WTC11 (cell line): ENCODE measurements around the gene GNG2. TPM values are rescaled to one million over a fixed set of nuclear protein-coding genes. Genes with fewer than 3 reads are reported as not detected.

Source experiments
- ATAC-seq: fragments of 200-7000 bp; cut with Tn5 transposase; 2 replicates; pipeline ENCODE4 v1.10.0; 2021; ENCODE audit warnings: mild to moderate bottlenecking, moderate library complexity
- CTCF ChIA-PET: fragments of 300-600 bp; sonication (Branson Sonifier 250); formaldehyde crosslinking; loops from one replicate; lab custom pipeline; 2021; ENCODE audit warnings: antibody characterized with exemption; lab: Charles Lee
- POLR2A ChIA-PET: fragments of 350-600 bp; sonication (Branson Sonifier 250); formaldehyde crosslinking; loops from one replicate; lab custom pipeline; 2021; ENCODE audit warnings: antibody characterized with exemption; lab: Charles Lee
- DNase-seq: peaks from one replicate; pipeline ENCODE4 v3.0.0; 2021; ENCODE audit warnings: low spot score
- H3K27ac Mint-ChIP-seq: 2 replicates; pipeline ENCODE4 v1.8.0; 2021; ENCODE audit warnings: mixed read lengths
- H3K27me3 Mint-ChIP-seq: 2 replicates; pipeline ENCODE4 v1.8.0; 2021; ENCODE audit warnings: low read depth, mild to moderate bottlenecking, moderate library complexity, mixed read lengths
- H3K36me3 Mint-ChIP-seq: 2 replicates; pipeline ENCODE4 v1.8.0; 2021; ENCODE audit warnings: mixed read lengths
- H3K4me1 Mint-ChIP-seq: 2 replicates; pipeline ENCODE4 v1.8.0; 2022; ENCODE audit warnings: mixed read lengths
- H3K4me3 Mint-ChIP-seq: 2 replicates; pipeline ENCODE4 v1.8.0; 2021; ENCODE audit warnings: mild to moderate bottlenecking, moderate library complexity, mixed read lengths
- H3K9me3 Mint-ChIP-seq: 2 replicates; pipeline ENCODE4 v1.8.0; 2021; ENCODE audit warnings: mixed read lengths
- CREB1 ChIP-seq: sonication (generic); formaldehyde crosslinking; IDR thresholded peaks from 2 replicates; pipeline ENCODE4 v1.8.0; 2023; ENCODE audit warnings: mild to moderate bottlenecking, missing genetic modification reagents
- ELF4 ChIP-seq: sonication (generic); formaldehyde crosslinking; IDR thresholded peaks from 2 replicates; pipeline ENCODE4 v1.8.1; 2022; ENCODE audit warnings: low read depth, mild to moderate bottlenecking, moderate library complexity, missing genetic modification reagents
- EMX1 ChIP-seq: fragments of 250-450 bp; sonication (Bioruptor Pico); IDR thresholded peaks from 2 replicates; pipeline ENCODE4 v1.8.0; 2021; ENCODE audit warnings: mild to moderate bottlenecking
- ESRRA ChIP-seq: sonication (generic); formaldehyde crosslinking; IDR thresholded peaks from 2 replicates; pipeline ENCODE4 v1.8.1; 2022; ENCODE audit warnings: mild to moderate bottlenecking, missing genetic modification reagents, borderline replicate concordance
- ETV6 ChIP-seq: sonication (generic); formaldehyde crosslinking; IDR thresholded peaks from 2 replicates; pipeline ENCODE4 v1.8.1; 2022; ENCODE audit warnings: mild to moderate bottlenecking, missing genetic modification reagents
- FOXJ3 ChIP-seq: sonication (generic); formaldehyde crosslinking; IDR thresholded peaks from 2 replicates; pipeline ENCODE4 v1.9.0; 2021; ENCODE audit warnings: missing genetic modification reagents, mild to moderate bottlenecking, borderline replicate concordance
- GTF2I ChIP-seq: fragments of 250-450 bp; sonication (Bioruptor Pico); conservative IDR thresholded peaks from 2 replicates; pipeline ENCODE4 v1.4.0; 2021; ENCODE audit warnings: mild to moderate bottlenecking
- JUN ChIP-seq: sonication (generic); formaldehyde crosslinking; IDR thresholded peaks from 2 replicates; pipeline ENCODE4 v1.8.0; 2023; ENCODE audit warnings: mild to moderate bottlenecking, missing genetic modification reagents
- NFE2L1 ChIP-seq: sonication (generic); formaldehyde crosslinking; IDR thresholded peaks from 2 replicates; pipeline ENCODE4 v1.8.1; 2023; ENCODE audit warnings: missing genetic modification reagents
- NR3C1 ChIP-seq: sonication (generic); formaldehyde crosslinking; conservative IDR thresholded peaks from 2 replicates; pipeline ENCODE4 v1.8.1; 2023; ENCODE audit warnings: low read depth, mild to moderate bottlenecking, missing genetic modification reagents
- TEAD1 ChIP-seq: sonication (generic); formaldehyde crosslinking; IDR thresholded peaks from 2 replicates; pipeline ENCODE4 v1.8.0; 2022; ENCODE audit warnings: mild to moderate bottlenecking, missing genetic modification reagents
- TP53 ChIP-seq: sonication (generic); formaldehyde crosslinking; IDR thresholded peaks from 2 replicates; pipeline ENCODE4 v1.8.1; 2023; ENCODE audit warnings: mild to moderate bottlenecking, missing genetic modification reagents
- ZNF219 ChIP-seq: sonication (generic); formaldehyde crosslinking; IDR thresholded peaks from 2 replicates; pipeline ENCODE4 v1.8.0; 2023; ENCODE audit warnings: missing genetic modification reagents, mild to moderate bottlenecking, borderline replicate concordance
- ZNF317 ChIP-seq: sonication (generic); formaldehyde crosslinking; IDR thresholded peaks from 2 replicates; pipeline ENCODE4 v1.8.1; 2023; ENCODE audit warnings: low read depth, mild to moderate bottlenecking, moderate library complexity, missing genetic modification reagents, borderline replicate concordance
- ZNF396 ChIP-seq: fragments of 250-450 bp; sonication (Bioruptor Pico); IDR thresholded peaks from 2 replicates; pipeline ENCODE4 v1.8.0; 2021; ENCODE audit warnings: mild to moderate bottlenecking, moderate library complexity, borderline replicate concordance
- ZNF416 ChIP-seq: fragments of 250-450 bp; sonication (Bioruptor Pico); IDR thresholded peaks from 2 replicates; pipeline ENCODE4 v1.9.0; 2021; ENCODE audit warnings: mild to moderate bottlenecking, inconsistent platforms
- ZNF423 ChIP-seq: fragments of 250-450 bp; sonication (Bioruptor Pico); IDR thresholded peaks from 2 replicates; pipeline ENCODE4 v2.1.2; 2022; ENCODE audit warnings: mild to moderate bottlenecking, moderate library complexity
- total RNA-seq: library from RNA; stranded (reverse); gene quantifications from 3 replicates; pipeline ENCODE4 v1.2.3, GENCODE V29; 2021
- TF ChIP-seq, protein P1 (sequence below): sonication (generic); formaldehyde crosslinking; IDR thresholded peaks from 2 replicates; pipeline ENCODE4 v1.8.1; 2022; ENCODE audit warnings: mild to moderate bottlenecking, moderate library complexity, missing genetic modification reagents
- TF ChIP-seq, protein P2 (sequence below): fragments of 250-450 bp; sonication (Bioruptor Pico); IDR thresholded peaks from 2 replicates; pipeline ENCODE4 v2.1.2; 2022; ENCODE audit warnings: mild to moderate bottlenecking, moderate library complexity
- TF ChIP-seq, protein P3 (sequence below): sonication (generic); formaldehyde crosslinking; IDR thresholded peaks from 2 replicates; pipeline ENCODE4 v1.8.0; 2022; ENCODE audit warnings: mild to moderate bottlenecking, missing genetic modification reagents
- TF ChIP-seq, protein P4 (sequence below): sonication (generic); formaldehyde crosslinking; IDR thresholded peaks from 2 replicates; pipeline ENCODE4 v1.8.0; 2022; ENCODE audit warnings: mild to moderate bottlenecking, missing genetic modification reagents
- TF ChIP-seq, protein P5 (sequence below): sonication (generic); formaldehyde crosslinking; IDR thresholded peaks from 2 replicates; pipeline ENCODE4 v1.8.1; 2023; ENCODE audit warnings: mild to moderate bottlenecking, moderate library complexity, missing genetic modification reagents
- TF ChIP-seq, protein P6 (sequence below): sonication (generic); formaldehyde crosslinking; conservative IDR thresholded peaks from 2 replicates; pipeline ENCODE4 v1.8.1; 2022; ENCODE audit warnings: mild to moderate bottlenecking, missing genetic modification reagents
- TF ChIP-seq, protein P7 (sequence below): sonication (generic); formaldehyde crosslinking; IDR thresholded peaks from 2 replicates; pipeline ENCODE4 v1.8.1; 2023; ENCODE audit warnings: mild to moderate bottlenecking, missing genetic modification reagents, moderate library complexity
- TF ChIP-seq, protein P8 (sequence below): sonication (generic); formaldehyde crosslinking; IDR thresholded peaks from 2 replicates; pipeline ENCODE4 v1.8.0; 2023; ENCODE audit warnings: missing genetic modification reagents, mild to moderate bottlenecking, borderline replicate concordance

Gene GNG2
- total RNA-seq, 1 experiment from 2014 or later, result 10.7 TPM

DNA sequence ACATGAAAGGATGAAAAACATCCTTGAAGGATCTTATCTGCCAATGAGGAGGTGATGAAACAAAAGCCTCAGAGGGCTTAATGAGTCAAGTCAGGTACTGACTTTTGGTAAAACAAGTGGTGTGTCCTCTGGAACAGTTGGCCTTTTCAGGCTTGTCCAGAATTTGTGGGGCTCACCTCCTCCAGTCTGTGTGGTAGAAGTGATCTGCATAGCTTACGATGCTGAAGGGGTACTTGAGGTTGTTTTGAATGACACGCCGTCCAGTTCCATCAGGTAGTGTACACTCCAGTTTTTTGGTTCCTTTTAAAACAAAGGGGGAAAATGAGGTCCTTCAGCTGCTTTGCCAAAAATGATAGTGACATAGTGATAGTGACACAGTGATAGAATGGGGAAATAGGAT lies 145.9 kb downstream of the GNG2 start:
- ATAC-seq, result no peak
- Mint-ChIP-seq H3K4me1 (no peaks in the 10 kb centered on the region), H3K27ac (no peak overlapping the region), H3K4me3 (no peak overlapping the region), H3K36me3 (peaks cover 83% of the 10 kb centered on the region), H3K9me3 (no peaks in the 10 kb centered on the region), H3K27me3 (no peaks in the 10 kb centered on the region)
- DNase-seq, result no peak
- ChIA-PET POLR2A (no interaction called here), CTCF (interaction anchor here (1.1 to 1.8 kb wide), 2 partner anchors 9 to 231 kb away, joined by 3 to 9 read pairs; no protein-coding TSS in a partner anchor)
- TF ChIP-seq JUN (CRISPR knock-in tag) (no peak), ELF4 (no peak), ZNF396 (CRISPR knock-in tag) (no peak), ESRRA (CRISPR knock-in tag) (no peak), NR3C1 (CRISPR knock-in tag) (no peak), ZNF219 (no peak), TEAD1 (CRISPR knock-in tag) (no peak), ZNF423 (no peak), TP53 (CRISPR knock-in tag) (no peak)
- TF ChIP-seq, protein P1, sequence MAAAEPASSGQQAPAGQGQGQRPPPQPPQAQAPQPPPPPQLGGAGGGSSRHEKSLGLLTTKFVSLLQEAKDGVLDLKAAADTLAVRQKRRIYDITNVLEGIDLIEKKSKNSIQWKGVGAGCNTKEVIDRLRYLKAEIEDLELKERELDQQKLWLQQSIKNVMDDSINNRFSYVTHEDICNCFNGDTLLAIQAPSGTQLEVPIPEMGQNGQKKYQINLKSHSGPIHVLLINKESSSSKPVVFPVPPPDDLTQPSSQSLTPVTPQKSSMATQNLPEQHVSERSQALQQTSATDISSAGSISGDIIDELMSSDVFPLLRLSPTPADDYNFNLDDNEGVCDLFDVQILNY, result no peak
- TF ChIP-seq, protein P2, sequence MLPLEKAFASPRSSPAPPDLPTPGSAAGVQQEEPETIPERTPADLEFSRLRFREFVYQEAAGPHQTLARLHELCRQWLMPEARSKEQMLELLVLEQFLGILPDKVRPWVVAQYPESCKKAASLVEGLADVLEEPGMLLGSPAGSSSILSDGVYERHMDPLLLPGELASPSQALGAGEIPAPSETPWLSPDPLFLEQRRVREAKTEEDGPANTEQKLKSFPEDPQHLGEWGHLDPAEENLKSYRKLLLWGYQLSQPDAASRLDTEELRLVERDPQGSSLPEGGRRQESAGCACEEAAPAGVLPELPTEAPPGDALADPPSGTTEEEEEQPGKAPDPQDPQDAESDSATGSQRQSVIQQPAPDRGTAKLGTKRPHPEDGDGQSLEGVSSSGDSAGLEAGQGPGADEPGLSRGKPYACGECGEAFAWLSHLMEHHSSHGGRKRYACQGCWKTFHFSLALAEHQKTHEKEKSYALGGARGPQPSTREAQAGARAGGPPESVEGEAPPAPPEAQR, result no peak

DNA sequence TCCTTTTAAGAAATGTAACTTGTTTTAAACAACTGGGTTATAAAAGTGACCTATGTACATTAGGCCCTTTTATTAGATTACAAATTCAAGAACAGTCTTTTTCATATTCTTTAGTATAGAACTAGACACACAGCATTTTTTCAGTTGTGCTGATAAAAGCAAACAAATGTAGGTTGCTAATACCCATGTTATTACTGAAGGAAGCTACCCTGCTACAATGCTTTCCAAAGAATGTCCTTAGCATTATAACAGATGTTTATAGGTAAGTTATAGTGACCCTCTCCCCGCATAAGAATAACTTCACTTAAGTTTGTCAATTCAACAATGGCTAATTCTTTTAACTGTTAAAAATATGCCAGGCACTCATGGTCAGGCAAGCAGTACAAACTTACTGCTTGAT lies 146.8 kb downstream of the GNG2 start:
- H3K9me3 Mint-ChIP-seq, result no peaks in the 10 kb centered on the region
- ChIA-PET CTCF (interaction anchor here (1.8 kb wide), 1 partner anchor 8 kb away, joined by 9 read pairs; no protein-coding TSS in a partner anchor), POLR2A (no interaction called here)
- no peak for ATAC-seq
- no peak overlapping the region for H3K27ac Mint-ChIP-seq
- peaks cover 80% of the 10 kb centered on the region for H3K36me3 Mint-ChIP-seq
- no peaks in the 10 kb centered on the region for H3K27me3 Mint-ChIP-seq
- no peak overlapping the region for H3K4me3 Mint-ChIP-seq
- no peak for DNase-seq
- peaks cover 2% of the 10 kb centered on the region for H3K4me1 Mint-ChIP-seq
- TF ChIP-seq, protein P3, sequence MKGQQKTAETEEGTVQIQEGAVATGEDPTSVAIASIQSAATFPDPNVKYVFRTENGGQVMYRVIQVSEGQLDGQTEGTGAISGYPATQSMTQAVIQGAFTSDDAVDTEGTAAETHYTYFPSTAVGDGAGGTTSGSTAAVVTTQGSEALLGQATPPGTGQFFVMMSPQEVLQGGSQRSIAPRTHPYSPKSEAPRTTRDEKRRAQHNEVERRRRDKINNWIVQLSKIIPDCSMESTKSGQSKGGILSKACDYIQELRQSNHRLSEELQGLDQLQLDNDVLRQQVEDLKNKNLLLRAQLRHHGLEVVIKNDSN (CRISPR knock-in tag), result no peak
- TF ChIP-seq ZNF416 (CRISPR knock-in tag) (no peak), EMX1 (CRISPR knock-in tag) (no peak), ETV6 (CRISPR knock-in tag) (no peak), TEAD1 (CRISPR knock-in tag) (no peak), FOXJ3 (no peak), GTF2I (no peak), CREB1 (no peak), NFE2L1 (CRISPR knock-in tag) (no peak), ZNF317 (CRISPR knock-in tag) (no peak)
- TF ChIP-seq, protein P4, sequence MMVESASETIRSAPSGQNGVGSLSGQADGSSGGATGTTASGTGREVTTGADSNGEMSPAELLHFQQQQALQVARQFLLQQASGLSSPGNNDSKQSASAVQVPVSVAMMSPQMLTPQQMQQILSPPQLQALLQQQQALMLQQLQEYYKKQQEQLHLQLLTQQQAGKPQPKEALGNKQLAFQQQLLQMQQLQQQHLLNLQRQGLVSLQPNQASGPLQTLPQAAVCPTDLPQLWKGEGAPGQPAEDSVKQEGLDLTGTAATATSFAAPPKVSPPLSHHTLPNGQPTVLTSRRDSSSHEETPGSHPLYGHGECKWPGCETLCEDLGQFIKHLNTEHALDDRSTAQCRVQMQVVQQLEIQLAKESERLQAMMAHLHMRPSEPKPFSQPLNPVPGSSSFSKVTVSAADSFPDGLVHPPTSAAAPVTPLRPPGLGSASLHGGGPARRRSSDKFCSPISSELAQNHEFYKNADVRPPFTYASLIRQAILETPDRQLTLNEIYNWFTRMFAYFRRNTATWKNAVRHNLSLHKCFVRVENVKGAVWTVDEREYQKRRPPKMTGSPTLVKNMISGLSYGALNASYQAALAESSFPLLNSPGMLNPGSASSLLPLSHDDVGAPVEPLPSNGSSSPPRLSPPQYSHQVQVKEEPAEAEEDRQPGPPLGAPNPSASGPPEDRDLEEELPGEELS (CRISPR knock-in tag), result no peak
- TF ChIP-seq, protein P5, sequence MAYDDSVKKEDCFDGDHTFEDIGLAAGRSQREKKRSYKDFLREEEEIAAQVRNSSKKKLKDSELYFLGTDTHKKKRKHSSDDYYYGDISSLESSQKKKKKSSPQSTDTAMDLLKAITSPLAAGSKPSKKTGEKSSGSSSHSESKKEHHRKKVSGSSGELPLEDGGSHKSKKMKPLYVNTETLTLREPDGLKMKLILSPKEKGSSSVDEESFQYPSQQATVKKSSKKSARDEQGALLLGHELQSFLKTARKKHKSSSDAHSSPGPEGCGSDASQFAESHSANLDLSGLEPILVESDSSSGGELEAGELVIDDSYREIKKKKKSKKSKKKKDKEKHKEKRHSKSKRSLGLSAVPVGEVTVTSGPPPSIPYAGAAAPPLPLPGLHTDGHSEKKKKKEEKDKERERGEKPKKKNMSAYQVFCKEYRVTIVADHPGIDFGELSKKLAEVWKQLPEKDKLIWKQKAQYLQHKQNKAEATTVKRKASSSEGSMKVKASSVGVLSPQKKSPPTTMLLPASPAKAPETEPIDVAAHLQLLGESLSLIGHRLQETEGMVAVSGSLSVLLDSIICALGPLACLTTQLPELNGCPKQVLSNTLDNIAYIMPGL (CRISPR knock-in tag), result no peak
- TF ChIP-seq, protein P6, sequence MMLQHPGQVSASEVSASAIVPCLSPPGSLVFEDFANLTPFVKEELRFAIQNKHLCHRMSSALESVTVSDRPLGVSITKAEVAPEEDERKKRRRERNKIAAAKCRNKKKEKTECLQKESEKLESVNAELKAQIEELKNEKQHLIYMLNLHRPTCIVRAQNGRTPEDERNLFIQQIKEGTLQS (CRISPR knock-in tag), result no peak
- TF ChIP-seq, protein P7, sequence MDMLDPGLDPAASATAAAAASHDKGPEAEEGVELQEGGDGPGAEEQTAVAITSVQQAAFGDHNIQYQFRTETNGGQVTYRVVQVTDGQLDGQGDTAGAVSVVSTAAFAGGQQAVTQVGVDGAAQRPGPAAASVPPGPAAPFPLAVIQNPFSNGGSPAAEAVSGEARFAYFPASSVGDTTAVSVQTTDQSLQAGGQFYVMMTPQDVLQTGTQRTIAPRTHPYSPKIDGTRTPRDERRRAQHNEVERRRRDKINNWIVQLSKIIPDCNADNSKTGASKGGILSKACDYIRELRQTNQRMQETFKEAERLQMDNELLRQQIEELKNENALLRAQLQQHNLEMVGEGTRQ (CRISPR knock-in tag), result no peak
- TF ChIP-seq, protein P8, sequence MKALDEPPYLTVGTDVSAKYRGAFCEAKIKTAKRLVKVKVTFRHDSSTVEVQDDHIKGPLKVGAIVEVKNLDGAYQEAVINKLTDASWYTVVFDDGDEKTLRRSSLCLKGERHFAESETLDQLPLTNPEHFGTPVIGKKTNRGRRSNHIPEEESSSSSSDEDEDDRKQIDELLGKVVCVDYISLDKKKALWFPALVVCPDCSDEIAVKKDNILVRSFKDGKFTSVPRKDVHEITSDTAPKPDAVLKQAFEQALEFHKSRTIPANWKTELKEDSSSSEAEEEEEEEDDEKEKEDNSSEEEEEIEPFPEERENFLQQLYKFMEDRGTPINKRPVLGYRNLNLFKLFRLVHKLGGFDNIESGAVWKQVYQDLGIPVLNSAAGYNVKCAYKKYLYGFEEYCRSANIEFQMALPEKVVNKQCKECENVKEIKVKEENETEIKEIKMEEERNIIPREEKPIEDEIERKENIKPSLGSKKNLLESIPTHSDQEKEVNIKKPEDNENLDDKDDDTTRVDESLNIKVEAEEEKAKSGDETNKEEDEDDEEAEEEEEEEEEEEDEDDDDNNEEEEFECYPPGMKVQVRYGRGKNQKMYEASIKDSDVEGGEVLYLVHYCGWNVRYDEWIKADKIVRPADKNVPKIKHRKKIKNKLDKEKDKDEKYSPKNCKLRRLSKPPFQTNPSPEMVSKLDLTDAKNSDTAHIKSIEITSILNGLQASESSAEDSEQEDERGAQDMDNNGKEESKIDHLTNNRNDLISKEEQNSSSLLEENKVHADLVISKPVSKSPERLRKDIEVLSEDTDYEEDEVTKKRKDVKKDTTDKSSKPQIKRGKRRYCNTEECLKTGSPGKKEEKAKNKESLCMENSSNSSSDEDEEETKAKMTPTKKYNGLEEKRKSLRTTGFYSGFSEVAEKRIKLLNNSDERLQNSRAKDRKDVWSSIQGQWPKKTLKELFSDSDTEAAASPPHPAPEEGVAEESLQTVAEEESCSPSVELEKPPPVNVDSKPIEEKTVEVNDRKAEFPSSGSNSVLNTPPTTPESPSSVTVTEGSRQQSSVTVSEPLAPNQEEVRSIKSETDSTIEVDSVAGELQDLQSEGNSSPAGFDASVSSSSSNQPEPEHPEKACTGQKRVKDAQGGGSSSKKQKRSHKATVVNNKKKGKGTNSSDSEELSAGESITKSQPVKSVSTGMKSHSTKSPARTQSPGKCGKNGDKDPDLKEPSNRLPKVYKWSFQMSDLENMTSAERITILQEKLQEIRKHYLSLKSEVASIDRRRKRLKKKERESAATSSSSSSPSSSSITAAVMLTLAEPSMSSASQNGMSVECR (CRISPR knock-in tag), result no peak
